ENCODE results near the gene SSPN.

- TF ChIP-seq CTCF (IDR thresholded peaks at IDR 0.05; ENCODE audit: insufficient read depth, low read depth, low read length) (no peak), EZH2 (IDR thresholded peaks at IDR 0.05; ENCODE audit: insufficient read depth, low read length) (no peak)
These were observed 99.6 kb downstream of the SSPN start for GRCh38 chr12:26295001-26295400.
